Left lung (tissue), 10 donors: ENCODE results near the gene COL15A1. TPM values are rescaled to one million over a fixed set of nuclear protein-coding genes. Genes with fewer than 3 reads are reported as not detected.

Experiments used
- ATAC-seq: fragments of 200-7000 bp; cut with Tn5 transposase; one replicate; pipeline ENCODE4 v1.9.1; 2020; ENCODE audit warnings: moderate library complexity
- DNase-seq, 4 donors: peaks; one replicate each; pipeline ENCODE4 v3.0.0-alpha.2; 2013 to 2020
- H3K27ac ChIP-seq, 2 donors: fragments of 200-600 bp; sonication (generic) in 1 of 2; one replicate each; pipeline versions ENCODE4 v1.5.0 to v1.8.0; 2020 to 2021
- H3K27me3 ChIP-seq, 2 donors: fragments of 200-600 bp; sonication (generic) in 1 of 2; one replicate each; pipeline versions ENCODE4 v1.5.0 to v1.8.0; 2020 to 2021
- H3K36me3 ChIP-seq, 2 donors: fragments of 200-600 bp; sonication (generic) in 1 of 2; one replicate each; pipeline versions ENCODE4 v1.5.0 to v1.8.0; 2020 to 2021
- H3K4me1 ChIP-seq, 2 donors: fragments of 200-600 bp; one replicate each; pipeline ENCODE4 v1.8.0; 2021
- H3K4me3 ChIP-seq, 2 donors: fragments of 200-600 bp; sonication (generic) in 1 of 2; one replicate each; pipeline versions ENCODE4 v1.5.0 to v1.8.0; 2020 to 2021; ENCODE audit warnings: mild to moderate bottlenecking in 1 of 2
- H3K9me3 ChIP-seq, 2 donors: fragments of 200-600 bp; sonication (generic) in 1 of 2; one replicate each; pipeline versions ENCODE4 v1.5.0 to v1.8.0; 2020 to 2021
- intact Hi-C, 2 donors: fragments of 100-400 bp; cut with DNase I; formaldehyde crosslinking; loops; one replicate each; pipeline versions ENCODE4 v1.11.2 to v1.14.2; 2022
- polyA plus RNA-seq, 6 donors: library from polyadenylated mRNA; unstranded; fragments of 120-200 nt; gene quantifications; one replicate each; pipeline ENCODE4 v1.2.1, GENCODE V29; 2013; ENCODE audit not compliant: insufficient read length in 6 of 6
- total RNA-seq, 2 donors: library from RNA; stranded (reverse); fragmentation: NEBNext Ultra II Directional; extraction: Animal tissue kit (Norgen Biotek cat#: 25700); gene quantifications; one replicate each; pipeline ENCODE4 v1.2.1, GENCODE V29; 2021
- TF ChIP-seq, protein P1 (sequence below), 2 donors: fragments of 200-600 bp; sonication (generic) in 1 of 2; IDR thresholded peaks; one replicate each; pipeline versions ENCODE4 v1.5.0 to v1.8.0; 2021; ENCODE audit warnings: antibody characterized with exemption in 2 of 2
- donor health status: DM: no; HTN: yes; CAD: no.
- donor health status: DM: no; HTN: no; CAD: no.

The COL15A1 gene
- total and polyA plus RNA-seq, 8 donors: 2.4 to 58.4 (median 7.4) TPM

DNA sequence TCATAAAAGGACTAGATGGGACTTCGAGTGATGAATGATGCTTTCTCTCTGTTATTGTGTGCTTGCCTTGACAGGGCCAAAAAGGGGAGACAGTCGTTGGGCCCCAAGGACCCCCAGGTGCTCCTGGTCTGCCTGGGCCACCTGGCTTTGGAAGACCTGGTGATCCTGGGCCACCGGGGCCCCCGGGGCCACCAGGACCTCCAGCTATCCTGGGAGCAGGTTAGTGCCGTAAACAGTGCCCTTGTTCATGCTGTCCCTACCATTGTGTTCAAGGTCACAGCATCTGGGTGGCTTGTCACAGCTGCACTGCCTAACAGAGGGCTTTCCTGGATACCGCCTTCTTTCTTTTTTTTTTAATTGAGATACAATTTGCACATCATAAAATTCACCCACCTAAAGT, 112.5 kb downstream of the COL15A1 start:
- H3K27me3 ChIP-seq: peaks cover 0 to 7% of the 10 kb centered on the region in 2 donors
- DNase-seq (no peak), ATAC-seq (no peak)
- intact Hi-C loops: no loop called here
- H3K27ac ChIP-seq: no peak overlapping the region
- no peaks in the 10 kb centered on the region for H3K36me3 ChIP-seq
- H3K4me1 ChIP-seq: peaks cover 3 to 44% of the 10 kb centered on the region in 2 donors
- no peak overlapping the region for H3K4me3 ChIP-seq
- TF ChIP-seq, protein P1, sequence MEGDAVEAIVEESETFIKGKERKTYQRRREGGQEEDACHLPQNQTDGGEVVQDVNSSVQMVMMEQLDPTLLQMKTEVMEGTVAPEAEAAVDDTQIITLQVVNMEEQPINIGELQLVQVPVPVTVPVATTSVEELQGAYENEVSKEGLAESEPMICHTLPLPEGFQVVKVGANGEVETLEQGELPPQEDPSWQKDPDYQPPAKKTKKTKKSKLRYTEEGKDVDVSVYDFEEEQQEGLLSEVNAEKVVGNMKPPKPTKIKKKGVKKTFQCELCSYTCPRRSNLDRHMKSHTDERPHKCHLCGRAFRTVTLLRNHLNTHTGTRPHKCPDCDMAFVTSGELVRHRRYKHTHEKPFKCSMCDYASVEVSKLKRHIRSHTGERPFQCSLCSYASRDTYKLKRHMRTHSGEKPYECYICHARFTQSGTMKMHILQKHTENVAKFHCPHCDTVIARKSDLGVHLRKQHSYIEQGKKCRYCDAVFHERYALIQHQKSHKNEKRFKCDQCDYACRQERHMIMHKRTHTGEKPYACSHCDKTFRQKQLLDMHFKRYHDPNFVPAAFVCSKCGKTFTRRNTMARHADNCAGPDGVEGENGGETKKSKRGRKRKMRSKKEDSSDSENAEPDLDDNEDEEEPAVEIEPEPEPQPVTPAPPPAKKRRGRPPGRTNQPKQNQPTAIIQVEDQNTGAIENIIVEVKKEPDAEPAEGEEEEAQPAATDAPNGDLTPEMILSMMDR (IDR thresholded peaks at IDR 0.05): no peak
- no peaks in the 10 kb centered on the region for H3K9me3 ChIP-seq

DNA sequence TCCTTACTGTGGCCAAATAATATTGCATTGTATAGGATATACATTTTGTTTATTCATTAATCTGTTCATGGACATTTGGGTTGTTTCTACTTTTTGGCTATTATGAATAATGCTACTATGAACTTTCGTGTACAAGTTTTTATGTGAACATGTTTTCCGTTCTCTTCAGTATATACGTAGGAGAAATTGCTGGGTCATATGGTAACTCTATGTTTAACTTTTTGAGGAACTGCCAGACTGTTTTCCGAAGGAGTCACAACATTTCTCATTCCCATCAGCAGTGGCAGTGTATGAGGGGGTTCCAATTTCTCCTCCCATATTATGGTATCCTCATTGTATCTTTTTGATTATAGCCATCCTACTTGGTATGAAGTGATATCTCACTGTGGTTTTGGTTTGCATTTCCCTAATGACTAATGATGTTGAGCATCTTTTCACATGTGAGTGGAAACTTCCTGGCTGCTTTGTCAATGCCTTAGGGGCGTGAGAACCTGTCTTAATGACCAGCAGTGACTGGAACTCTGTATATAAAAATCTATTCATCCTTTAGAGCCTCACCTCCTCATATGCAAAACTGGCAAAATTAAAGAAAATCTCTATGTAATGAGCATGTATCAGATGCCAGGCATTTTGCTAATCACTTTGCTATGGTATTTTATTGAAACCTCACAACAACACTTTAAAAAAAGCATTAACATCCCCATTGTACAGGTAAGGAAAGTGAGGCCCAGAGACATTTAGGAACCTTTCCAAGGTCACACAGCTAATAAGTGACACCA, 113.4 kb downstream of the COL15A1 start:
- Histone ChIP-seq H3K27me3 (peaks cover 0 to 5% of the 10 kb centered on the region in 2 donors), H3K27ac (peak overlapping the region; percentile 57 to 94), H3K4me1 (peaks cover 3 to 44% of the 10 kb centered on the region in 2 donors), H3K36me3 (no peaks in the 10 kb centered on the region), H3K4me3 (no peak overlapping the region), H3K9me3 (no peaks in the 10 kb centered on the region)
- TF ChIP-seq, protein P1 (IDR thresholded peaks at IDR 0.05): no peak
- intact Hi-C loops: no loop called here
- DNase-seq (no peak), ATAC-seq (peak; percentile 19)

DNA sequence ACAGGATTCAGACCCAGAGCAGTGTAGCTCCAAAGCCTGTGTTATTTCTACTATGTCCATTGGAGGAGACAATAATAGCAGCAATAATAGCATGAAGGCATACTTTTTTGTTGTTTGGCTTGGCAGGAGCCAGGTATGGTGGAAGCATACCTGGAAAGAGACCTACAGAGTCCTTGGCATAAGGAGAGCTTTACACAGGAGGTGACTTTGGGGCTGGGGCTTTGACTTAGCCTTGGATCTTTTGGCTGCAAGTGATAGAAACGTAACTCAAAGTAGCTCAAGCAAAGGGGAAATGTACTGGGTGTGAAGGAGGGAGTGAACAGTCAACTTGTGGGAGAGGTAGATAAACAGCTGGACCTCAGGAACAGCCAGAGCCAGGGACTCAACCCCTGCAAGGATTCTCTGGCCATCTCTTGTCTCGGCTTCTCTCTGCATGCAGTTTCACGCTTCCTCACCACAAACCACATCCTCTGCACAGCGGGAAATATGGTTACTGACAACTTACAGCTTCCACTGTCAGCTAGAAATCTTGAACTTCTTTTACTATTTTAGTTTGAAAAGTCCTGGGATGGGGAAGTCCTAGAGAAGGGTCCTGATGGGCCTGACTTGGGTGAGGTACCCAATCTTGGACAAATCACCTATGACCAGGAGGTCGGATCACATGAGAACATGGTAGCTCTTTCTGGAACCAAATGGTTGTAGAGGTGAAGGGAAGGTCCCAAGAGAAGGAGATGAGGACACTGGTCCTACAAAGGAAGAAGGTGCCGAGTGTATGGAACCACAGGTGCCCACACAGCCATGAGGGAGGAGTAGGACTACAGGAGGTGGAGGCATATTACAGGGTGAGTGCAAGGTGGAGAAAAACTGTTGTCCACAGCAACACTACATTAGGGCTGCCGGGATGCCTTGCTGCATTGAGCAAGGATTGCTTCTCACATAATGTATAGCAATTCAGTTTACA, 114.2 kb downstream of the COL15A1 start:
- Histone ChIP-seq H3K4me1 (peaks cover 3 to 44% of the 10 kb centered on the region in 2 donors), H3K36me3 (no peaks in the 10 kb centered on the region), H3K4me3 (no peak overlapping the region), H3K9me3 (no peaks in the 10 kb centered on the region), H3K27me3 (no peaks in the 10 kb centered on the region), H3K27ac (peak overlapping the region; percentile 57 to 94)
- TF ChIP-seq, protein P1 (IDR thresholded peaks at IDR 0.05): no peak
- intact Hi-C loops: no loop called here
- DNase-seq (peak in 1 of 4 donors; percentile 72), ATAC-seq (peak; percentile 62)

DNA sequence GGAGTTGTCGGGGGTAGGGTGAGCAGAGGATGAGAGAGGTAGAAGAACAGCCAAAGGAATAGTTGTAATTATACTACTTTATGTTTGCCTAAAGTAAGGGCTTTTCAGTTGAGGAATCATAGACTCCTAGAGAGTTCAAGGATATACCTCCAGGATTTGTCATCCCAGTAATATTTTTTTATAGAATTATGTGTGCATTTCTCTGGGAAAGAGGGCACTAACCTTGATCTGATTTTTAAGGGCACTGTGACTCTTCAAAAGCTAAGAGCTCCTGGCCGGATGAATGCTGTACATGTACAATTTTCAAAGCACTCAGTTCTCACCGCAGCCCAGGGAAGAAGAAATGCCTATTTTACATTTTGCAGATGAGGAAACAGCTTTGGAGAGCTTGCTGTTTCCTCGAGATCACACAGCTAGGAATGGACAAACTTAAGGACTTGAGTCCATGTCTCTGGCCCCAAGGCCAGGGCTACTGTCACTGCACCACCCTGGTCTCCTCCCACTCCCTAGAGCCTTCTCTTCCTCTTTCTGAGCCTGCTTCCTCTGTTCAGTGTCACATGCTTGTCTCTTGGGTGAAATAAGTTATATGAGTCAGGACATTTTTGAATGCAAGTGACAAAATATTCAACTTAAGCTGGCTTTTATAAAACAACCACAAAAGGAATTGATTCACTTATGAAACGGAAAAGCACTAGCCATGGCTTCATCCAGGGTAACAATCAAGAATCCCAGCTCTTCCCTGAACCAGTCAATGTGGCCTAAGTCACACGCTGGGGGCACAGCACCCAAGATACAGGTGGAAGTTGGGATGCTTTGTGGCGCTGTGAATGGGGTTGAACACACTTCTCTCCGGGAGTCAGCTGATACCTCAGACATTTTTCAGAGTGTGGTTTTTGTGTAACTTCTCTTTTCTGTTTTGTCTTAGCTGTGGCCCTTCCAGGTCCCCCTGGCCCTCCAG, 115.5 kb downstream of the COL15A1 start:
- TF ChIP-seq, protein P1 (IDR thresholded peaks at IDR 0.05): no peak
- H3K27ac ChIP-seq: peak overlapping the region; percentile 57 to 94
- H3K4me1 ChIP-seq: peaks cover 3 to 44% of the 10 kb centered on the region in 2 donors
- ATAC-seq (peak; percentile 84), DNase-seq (peak in 1 of 4 donors; percentile 66)
- no peaks in the 10 kb centered on the region for H3K36me3 ChIP-seq
- H3K9me3 ChIP-seq: no peaks in the 10 kb centered on the region
- intact Hi-C loops: no loop called here
- no peaks in the 10 kb centered on the region for H3K27me3 ChIP-seq
- H3K4me3 ChIP-seq: no peak overlapping the region
